PC-9 (cell line): ENCODE data around the gene DUS2. TPM values are rescaled to one million over a fixed set of nuclear protein-coding genes. Genes with fewer than 3 reads are reported as not detected.

Source experiments
- BruUV-seq: library from RNA; stranded (reverse); fragments of 400-500 nt; replicated peaks from 2 replicates; lab custom pipeline; 2021; lab: Mats Ljungman, UMichigan
- CTCF ChIA-PET: fragments of 300-600 bp; sonication (Branson Sonifier 250); formaldehyde crosslinking; loops from one replicate; lab custom pipeline; 2022; ENCODE audit warnings: antibody characterized with exemption; lab: Charles Lee
- POLR2A ChIA-PET: fragments of 300-600 bp; sonication (Branson Sonifier 250); formaldehyde crosslinking; loops from one replicate; lab custom pipeline; 2022; ENCODE audit warnings: antibody characterized with exemption; ENCODE audit not compliant: unreplicated experiment; lab: Charles Lee
- DNase-seq, 2 experiments: peaks; one replicate each; pipeline versions ENCODE4 v3.0.0 to v3.0.0-alpha.2; 2015 to 2022; ENCODE audit warnings: mixed read lengths in 1 of 2
- H2AFZ ChIP-seq: fragments of 200-600 bp; sonication (generic); 2 replicates; pipeline ENCODE4 v1.8.1; 2017; ENCODE audit warnings: antibody characterized with exemption
- H3F3A ChIP-seq: fragments of 200-600 bp; sonication (generic); 2 replicates; pipeline ENCODE4 v1.8.1; 2017; ENCODE audit warnings: antibody characterized with exemption, mild to moderate bottlenecking, low read depth; ENCODE audit not compliant: insufficient read depth
- H3K27ac ChIP-seq: fragments of 200-600 bp; sonication (generic); 2 replicates; pipeline ENCODE4 v1.6.1; 2016; ENCODE audit warnings: mixed run types
- H3K27me3 ChIP-seq: fragments of 200-600 bp; sonication (generic); 2 replicates; pipeline ENCODE4 v1.6.1; 2016; ENCODE audit warnings: low read depth, mixed run types; ENCODE audit not compliant: insufficient read depth
- H3K36me3 ChIP-seq: fragments of 200-600 bp; sonication (generic); 2 replicates; pipeline ENCODE4 v1.6.1; 2016; ENCODE audit warnings: low read depth, mixed run types
- H3K4me1 ChIP-seq: fragments of 200-600 bp; sonication (generic); replicated peaks from 2 replicates; pipeline ENCODE4 v1.6.1; 2016; ENCODE audit warnings: mixed run types; ENCODE audit not compliant: insufficient read depth
- H3K4me2 ChIP-seq: fragments of 200-600 bp; sonication (generic); 2 replicates; pipeline ENCODE4 v1.6.1; 2017; ENCODE audit warnings: mixed run types
- H3K4me3 ChIP-seq: fragments of 200-600 bp; sonication (generic); 2 replicates; pipeline ENCODE4 v1.6.1; 2016; ENCODE audit warnings: mixed run types
- H3K79me2 ChIP-seq: fragments of 200-600 bp; sonication (generic); 2 replicates; pipeline ENCODE4 v1.6.1; 2017; ENCODE audit warnings: low read depth, mixed run types
- H3K9me2 ChIP-seq: fragments of 200-600 bp; sonication (generic); 2 replicates; pipeline ENCODE4 v1.8.1; 2017; ENCODE audit warnings: mild to moderate bottlenecking; ENCODE audit not compliant: insufficient read depth
- H3K9me3 ChIP-seq: fragments of 200-600 bp; sonication (generic); 2 replicates; pipeline ENCODE4 v1.8.1; 2016; ENCODE audit warnings: low read depth; ENCODE audit not compliant: insufficient read depth
- H4K20me1 ChIP-seq: fragments of 200-600 bp; sonication (generic); 2 replicates; pipeline ENCODE4 v1.8.1; 2017; ENCODE audit not compliant: insufficient read depth
- CTCF ChIP-seq: fragments of 200-600 bp; sonication (generic); conservative IDR thresholded peaks from 2 replicates; pipeline ENCODE4 v1.6.1; 2017; ENCODE audit warnings: mixed run types, antibody characterized with exemption, mild to moderate bottlenecking, moderate library complexity
- EZH2 ChIP-seq: fragments of 200-600 bp; sonication (generic); IDR thresholded peaks from 2 replicates; pipeline ENCODE4 v1.8.0; 2017; ENCODE audit warnings: antibody characterized with exemption, low read depth
- intact Hi-C: fragments of 100-400 bp; cut with micrococcal nuclease; formaldehyde crosslinking; loops from one replicate; pipeline ENCODE4 v1.10.0; 2022; ENCODE audit not compliant: unreplicated experiment
- total RNA-seq: library from RNA; stranded (reverse); gene quantifications from 2 replicates; pipeline ENCODE4 v1.2.3, GENCODE V29; 2021

The DUS2 gene
- total RNA-seq, 1 experiment from 2014 or later: 29.7 TPM

GRCh38 chr16:67982011-67982696 lies 40.9 kb upstream of the DUS2 start:
- intact Hi-C loops: no loop called here
- Histone ChIP-seq H3K36me3 (no peaks in the 10 kb centered on the region), H3F3A (no peaks in the 10 kb centered on the region), H3K79me2 (no peaks in the 10 kb centered on the region), H3K4me2 (no peak overlapping the region), H3K4me1 (peaks cover 9% of the 10 kb centered on the region), H3K27ac (no peak overlapping the region), H3K27me3 (no peaks in the 10 kb centered on the region), H3K4me3 (no peak overlapping the region), H3K9me3 (no peaks in the 10 kb centered on the region), H2AFZ (no peak overlapping the region), H4K20me1 (no peaks in the 10 kb centered on the region), H3K9me2 (no peaks in the 10 kb centered on the region)
- TF ChIP-seq EZH2 (no peak), CTCF (no peak)
- no TSS peak for BruUV-seq
- DNase-seq: no peak
- ChIA-PET POLR2A (no interaction called here), CTCF (no interaction called here)

- Histone ChIP-seq H3K4me1 (peaks cover 9% of the 10 kb centered on the region), H2AFZ (no peak overlapping the region), H3K4me2 (no peak overlapping the region), H4K20me1 (no peaks in the 10 kb centered on the region), H3K36me3 (no peaks in the 10 kb centered on the region), H3F3A (no peaks in the 10 kb centered on the region), H3K4me3 (no peak overlapping the region), H3K27me3 (no peaks in the 10 kb centered on the region), H3K9me3 (no peaks in the 10 kb centered on the region), H3K79me2 (no peaks in the 10 kb centered on the region), H3K27ac (no peak overlapping the region), H3K9me2 (no peaks in the 10 kb centered on the region)
- ChIA-PET CTCF (no interaction called here), POLR2A (interaction anchor here (1.0 kb wide), 1 partner anchor 48 kb away, joined by 4 read pairs; no protein-coding TSS in a partner anchor)
- TF ChIP-seq EZH2: no peak
- TF ChIP-seq CTCF: no peak
- intact Hi-C loops: no loop called here
- DNase-seq: no peak
- BruUV-seq: no TSS peak
Measured at GRCh38 chr16:67986949-67987348, 36.1 kb upstream of the DUS2 start.

- no peak for DNase-seq
- TF ChIP-seq CTCF (no peak), EZH2 (no peak)
- BruUV-seq: no TSS peak
- Histone ChIP-seq H3K27ac (no peak overlapping the region), H3K27me3 (no peaks in the 10 kb centered on the region), H3K79me2 (no peaks in the 10 kb centered on the region), H3K9me2 (no peaks in the 10 kb centered on the region), H2AFZ (no peak overlapping the region), H3K36me3 (no peaks in the 10 kb centered on the region), H3K9me3 (no peaks in the 10 kb centered on the region), H4K20me1 (no peaks in the 10 kb centered on the region), H3K4me3 (no peak overlapping the region), H3F3A (no peaks in the 10 kb centered on the region), H3K4me1 (peaks cover 9% of the 10 kb centered on the region), H3K4me2 (no peak overlapping the region)
- ChIA-PET CTCF (no interaction called here), POLR2A (interaction anchor here (0.6 to 1.0 kb wide), 2 partner anchors 39 to 47 kb away, joined by 4 to 5 read pairs; no protein-coding TSS in a partner anchor)
- intact Hi-C loops: no loop called here
Measured at GRCh38 chr16:67987460-67988160, 35.5 kb upstream of the DUS2 start.
